Measurements from ENCODE around the gene AATK. TPM values are rescaled to one million over a fixed set of nuclear protein-coding genes. Genes with fewer than 3 reads are reported as not detected.

The AATK gene
- total and polyA plus RNA-seq, 10 of the 15 experiments (the other 5 are each of a cell fraction or from before 2014, with no cell fraction given) = 0.04 TPM; not detected in 9

DNA sequence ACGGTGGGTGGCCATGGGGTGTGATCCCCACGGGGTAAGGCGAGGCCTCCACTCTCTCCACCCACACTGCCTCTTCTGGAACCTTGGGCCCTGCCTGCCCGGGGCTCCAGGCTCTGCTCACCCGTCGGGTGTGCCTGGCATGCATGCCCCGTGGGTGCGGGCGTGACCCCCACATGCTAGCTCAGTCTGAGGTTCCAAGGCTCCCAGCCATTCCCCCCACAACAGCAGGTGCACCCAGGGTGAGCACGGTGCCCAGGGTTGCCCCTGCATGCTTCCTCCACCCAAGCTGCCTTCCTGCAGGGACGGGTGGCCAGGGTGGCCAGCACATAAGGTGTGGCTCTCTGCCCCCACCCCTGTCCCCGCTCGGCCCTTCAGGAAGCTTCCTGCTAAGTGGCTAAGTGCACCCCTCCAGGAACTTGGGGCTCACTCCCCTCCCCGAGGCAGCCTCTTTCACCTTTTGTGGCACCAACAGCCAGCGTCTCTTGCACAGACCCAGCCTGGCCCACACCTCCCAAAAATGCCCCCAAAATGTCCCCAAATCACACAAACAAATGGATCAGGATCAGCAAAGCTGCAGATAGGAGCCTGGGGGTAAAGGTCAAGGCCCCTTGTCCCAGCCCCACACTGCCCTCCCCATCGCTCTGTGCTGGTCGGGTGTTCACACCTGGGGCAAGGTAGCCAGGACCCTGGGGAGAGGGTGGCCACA is 22.2 kb downstream of the AATK start (continued):
- TF ChIP-seq, protein P1, sequence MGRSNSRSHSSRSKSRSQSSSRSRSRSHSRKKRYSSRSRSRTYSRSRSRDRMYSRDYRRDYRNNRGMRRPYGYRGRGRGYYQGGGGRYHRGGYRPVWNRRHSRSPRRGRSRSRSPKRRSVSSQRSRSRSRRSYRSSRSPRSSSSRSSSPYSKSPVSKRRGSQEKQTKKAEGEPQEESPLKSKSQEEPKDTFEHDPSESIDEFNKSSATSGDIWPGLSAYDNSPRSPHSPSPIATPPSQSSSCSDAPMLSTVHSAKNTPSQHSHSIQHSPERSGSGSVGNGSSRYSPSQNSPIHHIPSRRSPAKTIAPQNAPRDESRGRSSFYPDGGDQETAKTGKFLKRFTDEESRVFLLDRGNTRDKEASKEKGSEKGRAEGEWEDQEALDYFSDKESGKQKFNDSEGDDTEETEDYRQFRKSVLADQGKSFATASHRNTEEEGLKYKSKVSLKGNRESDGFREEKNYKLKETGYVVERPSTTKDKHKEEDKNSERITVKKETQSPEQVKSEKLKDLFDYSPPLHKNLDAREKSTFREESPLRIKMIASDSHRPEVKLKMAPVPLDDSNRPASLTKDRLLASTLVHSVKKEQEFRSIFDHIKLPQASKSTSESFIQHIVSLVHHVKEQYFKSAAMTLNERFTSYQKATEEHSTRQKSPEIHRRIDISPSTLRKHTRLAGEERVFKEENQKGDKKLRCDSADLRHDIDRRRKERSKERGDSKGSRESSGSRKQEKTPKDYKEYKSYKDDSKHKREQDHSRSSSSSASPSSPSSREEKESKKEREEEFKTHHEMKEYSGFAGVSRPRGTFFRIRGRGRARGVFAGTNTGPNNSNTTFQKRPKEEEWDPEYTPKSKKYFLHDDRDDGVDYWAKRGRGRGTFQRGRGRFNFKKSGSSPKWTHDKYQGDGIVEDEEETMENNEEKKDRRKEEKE (IDR thresholded peaks at IDR 0.05) = no peak

DNA sequence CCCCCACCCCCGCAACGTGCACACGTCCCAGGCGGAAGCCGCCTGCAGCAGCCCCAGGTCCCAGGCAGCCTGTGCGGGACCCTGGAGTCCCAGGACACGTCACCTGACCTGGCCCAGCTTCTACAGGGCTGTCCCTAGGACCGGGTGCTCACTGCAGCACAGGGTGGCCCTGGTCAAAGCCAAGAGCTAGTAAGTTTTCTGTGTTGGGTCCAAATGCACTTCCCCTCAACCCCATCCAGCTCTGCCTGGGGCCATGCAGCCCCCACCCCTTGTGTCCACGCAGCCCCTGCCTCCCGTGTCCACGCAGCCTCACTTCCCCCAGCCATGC is 22.9 kb downstream of the AATK start:
- Histone ChIP-seq H3K79me2 (ENCODE audit: control insufficient read depth, insufficient read depth, low read length) (no peaks in the 10 kb centered on the region), H3K4me2 (ENCODE audit: control insufficient read depth, insufficient read depth) (no peak overlapping the region), H3K9me3 (replicated peaks; ENCODE audit: control insufficient read depth, insufficient read depth, low read length) (no peaks in the 10 kb centered on the region), H3K27me3 (replicated peaks in 1 of 2; ENCODE audit: control insufficient read depth in 2 of 2, insufficient read depth in 2 of 2, low read length in 1 of 2) (no peaks in the 10 kb centered on the region), H3K27ac (ENCODE audit: control insufficient read depth, insufficient read depth) (no peak overlapping the region), H3K9ac (ENCODE audit: control insufficient read depth, insufficient read depth, low read length) (no peak overlapping the region), H2AFZ (ENCODE audit: control insufficient read depth, low read depth, low read length) (no peak overlapping the region), H4K20me1 (ENCODE audit: control insufficient read depth, insufficient read depth) (no peaks in the 10 kb centered on the region), H3K4me1 (ENCODE audit: control insufficient read depth, insufficient read depth, low read length) (no peaks in the 10 kb centered on the region), H3K36me3 (ENCODE audit: control insufficient read depth in 2 of 2, insufficient read depth in 2 of 2, low read length in 1 of 2) (no peaks in the 10 kb centered on the region), H3K4me3 (no peak overlapping the region)
- ATAC-seq = peak; percentile 14; the same call in 1 of the 3 replicates
- intact Hi-C loops (cut with micrococcal nuclease; ENCODE audit: unreplicated experiment) (loop anchor here (5.0 kb wide), 1 partner anchor 339 kb away; no protein-coding TSS in a partner anchor), in situ Hi-C loops (cut with MboI) (loop anchor here (25.0 kb wide), 1 partner anchor 344 kb away; no protein-coding TSS in a partner anchor)
- BruUV-seq (replicated peaks) = no TSS peak
- ChIA-PET POLR2A (no interaction called here), SMC1A (ENCODE audit: uncharacterized antibody, unreplicated experiment) (interaction anchor here (1.5 to 2.4 kb wide), 2 partner anchors 96 to 99 kb away, joined by 5 to 7 read pairs; partner anchors contain the start of genes NDUFAF8 and TEPSIN), CTCF (interaction anchor here (0.6 to 1.9 kb wide), 4 partner anchors 10 to 342 kb away, joined by 3 to 17 read pairs (median 4); partner anchors contain the start of genes NDUFAF8 and TEPSIN), RAD21 (ENCODE audit: unreplicated experiment) (interaction anchor here (1.0 to 1.4 kb wide), 2 partner anchors 99 to 341 kb away, joined by 3 to 5 read pairs; no protein-coding TSS in a partner anchor)
- no peak for FAIRE-seq
- whole genome bisulfite sequencing (ENCODE audit: insufficient coverage, insufficient replicate concordance, low lambda C conversion rate, missing lambda C conversion rate) = 36% methylated on average over 9 of the region's 11 CpGs
- DNase-seq (ENCODE audit: low read depth, low spot score) = no peak
- no peak for TF ChIP-seq RBBP5 (conservative IDR thresholded peaks at IDR 0.05)
- no peak for TF ChIP-seq HDAC2 (IDR thresholded peaks at IDR 0.05)
- no peak for TF ChIP-seq NFYB (IDR thresholded peaks at IDR 0.05; ENCODE audit: insufficient read depth, low read depth, low read length)
- TF ChIP-seq POLR2A (IDR thresholded peaks at IDR 0.05; ENCODE audit: low read depth, low read length) = no peak
- no peak for TF ChIP-seq HCFC1 (IDR thresholded peaks at IDR 0.05; ENCODE audit: low read length)
- no peak for TF ChIP-seq NFIC (IDR thresholded peaks at IDR 0.05; ENCODE audit: low read depth, low read length)
- TF ChIP-seq BHLHE40 (IDR thresholded peaks at IDR 0.05; ENCODE audit: borderline replicate concordance in 1 of 2, low read depth in 2 of 2, low read length in 1 of 2) = no peak
- no peak for TF ChIP-seq ZNF207 (IDR thresholded peaks at IDR 0.05; ENCODE audit: borderline replicate concordance)
- TF ChIP-seq NR2C2 (IDR thresholded peaks at IDR 0.05; ENCODE audit: borderline replicate concordance, control insufficient read depth, insufficient read length, low read depth) = no peak
- TF ChIP-seq JUND (IDR thresholded peaks at IDR 0.05; ENCODE audit: low read depth, low read length) = no peak
- TF ChIP-seq MAX (IDR thresholded peaks at IDR 0.05; ENCODE audit: low read depth, low read length) = no peak
- TF ChIP-seq CUX1 (IDR thresholded peaks at IDR 0.05; ENCODE audit: insufficient replicate concordance, low read depth, low read length) = no peak
- no peak for TF ChIP-seq FOXM1 (IDR thresholded peaks at IDR 0.05; ENCODE audit: low read depth, low read length)

All from GM12878 (cell line).